Measurements from ENCODE around the gene AFDN. TPM values are rescaled to one million over a fixed set of nuclear protein-coding genes. Genes with fewer than 3 reads are reported as not detected.

AFDN gene
- polyA plus RNA-seq, 1 of the 3 experiments (the other 2 are of a cell fraction) = 25.1 TPM

- no peak overlapping the region for H3K4me3 ChIP-seq (ENCODE audit: low read depth in 2 of 2, low read length in 1 of 2)
- WGBS (ENCODE audit: low lambda C conversion rate) = 94% methylated on average over 2 of the region's 2 CpGs
Measured at GRCh38 chr6:167872538-167873210, 46.0 kb downstream of the AFDN start.

More at GRCh38 chr6:167872538-167873210, 46.0 kb downstream of the AFDN start:
- H3K4me2 ChIP-seq = no peak overlapping the region
- no peaks in the 10 kb centered on the region for H3K9me3 ChIP-seq
- H3K9me2 ChIP-seq = no peaks in the 10 kb centered on the region
- H3K27ac ChIP-seq (ENCODE audit: low read depth in 2 of 2, low read length in 1 of 2) = no peak overlapping the region
- no peaks in the 10 kb centered on the region for H3K79me2 ChIP-seq (ENCODE audit: insufficient read depth)
- H3K36me3 ChIP-seq (replicated peaks in 1 of 2; ENCODE audit: control insufficient read depth in 1 of 2, insufficient read depth in 2 of 2, low read length in 1 of 2) = peaks cover 25 to 59% of the 10 kb centered on the region in 2 experiments
- CTCF ChIA-PET = interaction anchor here (1.0 kb wide), 1 partner anchor 35 kb away, joined by 4 read pairs; no protein-coding TSS in a partner anchor
- H3K27me3 ChIP-seq (ENCODE audit: insufficient read depth) = no peaks in the 10 kb centered on the region
- no peak for TF ChIP-seq JUND (IDR thresholded peaks at IDR 0.05)
- no peak for TF ChIP-seq SMC3 (IDR thresholded peaks at IDR 0.05; ENCODE audit: low read depth, low read length)
- no peak for TF ChIP-seq EZH2phosphoT487 (IDR thresholded peaks at IDR 0.05; ENCODE audit: borderline replicate concordance, low read depth)
- TF ChIP-seq SIN3A (IDR thresholded peaks at IDR 0.05; ENCODE audit: borderline replicate concordance, low read depth, low read length) = no peak
- TF ChIP-seq YY1 (IDR thresholded peaks at IDR 0.05; ENCODE audit: low read depth) = no peak
- TF ChIP-seq NFIC (IDR thresholded peaks at IDR 0.05; ENCODE audit: borderline replicate concordance) = no peak
- TF ChIP-seq ZBTB33 (IDR thresholded peaks at IDR 0.05; ENCODE audit: borderline replicate concordance, low read depth) = no peak
- TF ChIP-seq NRF1 (IDR thresholded peaks at IDR 0.05; ENCODE audit: low read depth, low read length) = no peak
- no peak for TF ChIP-seq POLR2AphosphoS5 (IDR thresholded peaks at IDR 0.05; ENCODE audit: low read depth, low read length)
- TF ChIP-seq FOXJ3 (CRISPR knock-in tag; IDR thresholded peaks at IDR 0.05) = no peak
- no peak for TF ChIP-seq EP300 (IDR thresholded peaks at IDR 0.05; ENCODE audit: borderline replicate concordance in 1 of 2, low read depth in 1 of 2, low read length in 1 of 2)
- no peak for TF ChIP-seq MXI1 (IDR thresholded peaks at IDR 0.05; ENCODE audit: low read depth, low read length)
- no peak for TF ChIP-seq CHD2 (IDR thresholded peaks at IDR 0.05; ENCODE audit: low read length, partially characterized antibody)
- no peak for TF ChIP-seq REST (IDR thresholded peaks at IDR 0.05; ENCODE audit: low read depth, low read length)
- no peak for TF ChIP-seq RXRA (IDR thresholded peaks at IDR 0.05; ENCODE audit: borderline replicate concordance, low read depth)
- no peak for TF ChIP-seq GATA2 (CRISPR knock-in tag; IDR thresholded peaks at IDR 0.05)
- TF ChIP-seq GABPA (IDR thresholded peaks at IDR 0.05; ENCODE audit: low read depth) = no peak
- TF ChIP-seq MEF2A (IDR thresholded peaks at IDR 0.05; ENCODE audit: borderline replicate concordance, low read depth) = no peak
- TF ChIP-seq ELF1 (IDR thresholded peaks at IDR 0.05) = no peak
- no peaks in the 10 kb centered on the region for H4K20me1 ChIP-seq (ENCODE audit: insufficient read depth)
- H3F3A ChIP-seq (replicated peaks; ENCODE audit: insufficient read depth) = no peaks in the 10 kb centered on the region
- no peak overlapping the region for H2AFZ ChIP-seq (ENCODE audit: low read depth)
- no peak overlapping the region for H3K9ac ChIP-seq
- H3K4me1 ChIP-seq (ENCODE audit: control insufficient read depth in 1 of 2, insufficient read depth in 2 of 2, low read depth in 1 of 2, low read length in 1 of 2) = no peaks in the 10 kb centered on the region; a peak in 2 of 4 replicates
- POLR2A ChIA-PET = no interaction called here
- DNase-seq = no peak
